ENCODE measurements around the gene CAMKMT. TPM values are rescaled to one million over a fixed set of nuclear protein-coding genes. Genes with fewer than 3 reads are reported as not detected.

The CAMKMT gene
- total RNA-seq = 10 to 100 TPM; 12.9 to 13.3 TPM

DNA sequence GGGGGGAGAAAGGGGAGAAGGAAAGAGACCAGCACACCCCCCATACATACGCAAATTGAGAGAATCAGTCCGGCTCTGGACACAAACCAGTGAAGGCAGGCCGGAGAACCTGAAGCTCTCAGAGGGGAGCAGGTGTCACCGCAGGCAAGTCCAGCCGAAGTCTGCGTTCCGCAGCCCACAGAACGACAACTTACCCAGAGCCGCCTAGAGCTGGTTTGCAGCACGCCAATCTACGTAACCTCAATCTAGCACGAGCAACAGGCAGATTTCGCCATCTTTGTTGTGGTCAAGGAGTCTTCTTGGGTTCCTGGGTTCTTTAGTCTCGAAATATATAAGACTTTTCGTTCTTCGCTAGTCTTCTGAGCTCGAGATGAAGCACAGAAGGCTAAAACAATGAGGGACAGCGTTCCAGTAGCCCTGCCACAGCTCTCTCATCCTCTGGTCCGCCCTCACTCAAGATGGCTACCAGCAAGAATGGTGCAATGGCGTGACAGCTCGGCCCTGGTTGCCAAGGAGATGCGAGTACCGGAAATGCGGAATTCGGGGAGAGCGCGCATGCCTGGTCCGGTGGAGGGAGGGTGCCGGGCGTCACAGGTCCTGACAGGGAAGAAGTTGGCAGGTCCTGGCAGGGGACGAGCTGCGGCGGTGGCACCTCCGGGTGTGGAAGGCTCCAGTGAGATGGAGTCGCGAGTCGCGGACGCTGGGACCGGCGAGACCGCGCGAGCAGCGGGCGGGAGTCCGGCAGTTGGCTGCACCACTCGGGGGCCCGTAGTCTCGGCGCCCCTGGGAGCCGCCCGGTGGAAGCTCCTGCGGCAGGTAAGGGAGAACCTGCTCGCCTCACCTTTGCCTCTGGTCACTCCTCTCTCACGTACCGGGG lies at the start of gene CAMKMT, which contains the start of gene PREPL:
Gene CAMKMT (plus strand): TSS at position 618 of the 877 bp plus-strand sequence.
Gene PREPL (minus strand): TSS at position 165 of the 877 bp plus-strand sequence. CDS start 15,152 bp downstream, outside the sequence.
- Mint-ChIP-seq H3K4me1 (peaks cover 29% of the 10 kb centered on the region), H3K9me3 (no peaks in the 10 kb centered on the region)
- peak; percentile 90 for ATAC-seq (ENCODE audit: low read depth)

DNA sequence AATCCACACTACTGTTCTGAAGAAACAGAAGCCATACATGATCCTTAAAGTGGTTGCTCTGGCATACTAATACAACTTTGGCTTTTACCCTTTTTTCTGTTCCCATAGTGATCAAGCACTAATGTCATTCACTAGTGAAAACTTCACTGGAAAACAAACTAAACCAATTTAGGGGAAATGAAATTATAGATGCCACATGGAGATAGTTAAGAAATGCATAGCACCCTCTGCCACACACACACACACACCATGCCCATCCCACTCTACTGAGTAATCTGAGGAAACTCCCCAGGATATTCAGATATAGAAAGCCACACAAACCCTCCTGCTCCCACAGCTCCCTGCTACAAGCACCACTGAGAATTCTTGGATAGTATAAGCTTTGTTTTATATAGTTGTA lies 47.4 kb upstream of the CAMKMT start:
- H3K9me3 Mint-ChIP-seq = peaks cover 16% of the 10 kb centered on the region
- no peaks in the 10 kb centered on the region for H3K4me1 Mint-ChIP-seq
- DNase-seq = no peak
- H3K27me3 Mint-ChIP-seq = no peaks in the 10 kb centered on the region
- H3K36me3 Mint-ChIP-seq = peaks cover 51% of the 10 kb centered on the region
- ATAC-seq (ENCODE audit: low read depth) = no peak
- no peak overlapping the region for H3K4me3 Mint-ChIP-seq
- H3K27ac Mint-ChIP-seq = no peak overlapping the region
- POLR2A ChIA-PET = no interaction called here

More for the DNA sequence above, at the start of gene CAMKMT, which contains the start of gene PREPL:
- POLR2A ChIA-PET = interaction anchor here (0.5 to 3.1 kb wide), 10 partner anchors 11 to 1878 kb away, joined by 3 to 31 read pairs (median 4); partner anchors contain the start of genes LRPPRC, PPM1B and THADA
- peak; percentile 95 for DNase-seq
- peak within 1 kb of the TSS; percentile 94 for H3K4me3 Mint-ChIP-seq
- no peaks in the 10 kb centered on the region for H3K27me3 Mint-ChIP-seq
- peaks cover 9% of the 10 kb centered on the region for H3K36me3 Mint-ChIP-seq
- peak within 1 kb of the TSS; percentile 94 for H3K27ac Mint-ChIP-seq

DNA sequence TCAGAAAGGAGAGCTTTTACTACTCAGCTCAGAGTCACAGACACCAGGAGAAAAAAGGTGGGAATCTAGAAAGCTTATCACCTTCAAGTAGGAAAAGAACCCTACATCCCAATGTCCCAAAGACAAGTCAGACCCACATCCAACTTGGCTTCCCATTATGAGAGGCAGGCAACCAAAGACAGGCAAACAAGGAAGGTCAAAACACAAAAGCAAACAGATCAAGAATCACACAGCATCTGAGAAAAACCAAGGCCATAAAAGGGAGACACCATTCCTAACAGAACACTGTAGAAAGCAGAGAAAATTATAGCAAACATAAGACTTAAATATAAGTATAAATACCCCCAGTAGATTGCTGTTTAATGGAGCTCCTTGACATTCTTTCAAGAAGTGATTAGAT lies 45.8 kb upstream of the CAMKMT start:
- ATAC-seq (ENCODE audit: low read depth) (no peak), DNase-seq (no peak)
- Mint-ChIP-seq H3K27me3 (no peaks in the 10 kb centered on the region), H3K9me3 (peaks cover 11% of the 10 kb centered on the region), H3K4me1 (no peaks in the 10 kb centered on the region), H3K4me3 (no peak overlapping the region), H3K36me3 (peaks cover 49% of the 10 kb centered on the region), H3K27ac (no peak overlapping the region)
- POLR2A ChIA-PET = no interaction called here

DNA sequence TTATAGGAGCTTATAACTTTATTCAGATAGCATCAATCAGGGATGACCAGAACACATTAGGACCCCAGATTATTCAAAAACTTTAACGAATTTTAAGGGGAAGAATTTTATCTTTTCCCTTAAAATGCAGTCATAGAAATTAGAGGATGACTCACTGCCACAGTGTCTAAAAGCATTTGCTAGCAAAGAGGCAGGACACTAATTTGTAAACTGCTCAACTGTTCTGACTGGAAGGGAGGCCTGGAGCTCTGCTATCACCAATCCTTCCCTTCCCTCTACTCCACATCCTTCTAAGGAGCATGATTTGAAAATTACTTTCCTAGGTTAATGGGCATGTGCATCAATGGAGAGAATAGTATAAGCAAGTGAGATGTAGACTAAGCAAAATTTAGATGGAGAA lies 40.9 kb upstream of the CAMKMT start:
- DNase-seq (no peak), ATAC-seq (ENCODE audit: low read depth) (no peak)
- H3K9me3 Mint-ChIP-seq = no peaks in the 10 kb centered on the region
- H3K27ac Mint-ChIP-seq = no peak overlapping the region
- POLR2A ChIA-PET = no interaction called here
- H3K27me3 Mint-ChIP-seq = no peaks in the 10 kb centered on the region
- peaks cover 2% of the 10 kb centered on the region for H3K4me1 Mint-ChIP-seq
- H3K4me3 Mint-ChIP-seq = no peak overlapping the region
- H3K36me3 Mint-ChIP-seq = peaks cover 22% of the 10 kb centered on the region

DNA sequence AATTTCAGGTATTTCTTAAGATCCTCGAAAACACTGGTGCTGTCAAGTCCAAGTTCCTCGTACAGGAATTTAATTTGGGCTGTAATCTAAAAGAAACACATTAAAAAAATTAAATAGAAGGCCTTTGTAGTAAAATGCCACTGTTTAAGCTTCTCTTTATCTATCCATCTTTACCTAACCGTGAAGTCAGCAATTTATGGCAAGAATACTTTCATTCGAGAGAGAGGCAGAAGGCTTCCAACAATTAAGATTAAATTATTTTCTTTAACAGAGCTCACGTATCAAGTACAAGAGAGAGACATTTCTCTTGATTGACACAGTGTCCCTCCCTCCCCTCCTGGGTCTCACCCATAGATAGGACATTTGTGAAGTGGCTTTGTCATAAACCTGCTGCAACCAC lies 40.4 kb upstream of the CAMKMT start:
- Mint-ChIP-seq H3K27ac (no peak overlapping the region), H3K4me1 (peaks cover 2% of the 10 kb centered on the region), H3K27me3 (no peaks in the 10 kb centered on the region), H3K9me3 (no peaks in the 10 kb centered on the region), H3K36me3 (peaks cover 19% of the 10 kb centered on the region), H3K4me3 (no peak overlapping the region)
- POLR2A ChIA-PET = no interaction called here
- no peak for ATAC-seq (ENCODE audit: low read depth)
- no peak for DNase-seq

DNA sequence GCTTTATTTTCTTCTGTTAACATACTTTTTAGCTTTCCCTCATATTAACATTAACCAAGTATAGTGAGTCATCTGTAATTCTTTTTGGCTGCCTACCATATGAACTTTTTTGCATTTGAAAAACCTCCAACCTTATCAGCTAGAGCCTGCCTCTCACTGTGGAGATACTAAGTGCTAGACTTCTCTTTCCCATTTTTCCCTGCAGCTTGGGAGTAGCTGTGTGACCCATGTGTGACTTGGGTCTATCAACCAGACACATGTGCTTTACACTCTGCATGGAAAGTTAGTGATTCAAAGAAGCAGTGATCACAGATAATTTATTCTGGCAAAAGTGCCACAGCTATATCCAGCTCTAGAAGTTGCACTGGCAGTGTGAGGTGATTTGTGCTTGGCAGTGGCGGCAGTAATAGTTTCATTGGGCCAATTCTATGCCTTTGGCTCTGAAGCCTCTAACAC lies 36.7 kb upstream of the CAMKMT start:
- H3K36me3 Mint-ChIP-seq = peaks cover 22% of the 10 kb centered on the region
- peaks cover 2% of the 10 kb centered on the region for H3K4me1 Mint-ChIP-seq
- no peaks in the 10 kb centered on the region for H3K27me3 Mint-ChIP-seq
- no peak overlapping the region for H3K4me3 Mint-ChIP-seq
- DNase-seq (no peak), ATAC-seq (ENCODE audit: low read depth) (no peak)
- POLR2A ChIA-PET = no interaction called here
- no peaks in the 10 kb centered on the region for H3K9me3 Mint-ChIP-seq
- H3K27ac Mint-ChIP-seq = no peak overlapping the region

DNA sequence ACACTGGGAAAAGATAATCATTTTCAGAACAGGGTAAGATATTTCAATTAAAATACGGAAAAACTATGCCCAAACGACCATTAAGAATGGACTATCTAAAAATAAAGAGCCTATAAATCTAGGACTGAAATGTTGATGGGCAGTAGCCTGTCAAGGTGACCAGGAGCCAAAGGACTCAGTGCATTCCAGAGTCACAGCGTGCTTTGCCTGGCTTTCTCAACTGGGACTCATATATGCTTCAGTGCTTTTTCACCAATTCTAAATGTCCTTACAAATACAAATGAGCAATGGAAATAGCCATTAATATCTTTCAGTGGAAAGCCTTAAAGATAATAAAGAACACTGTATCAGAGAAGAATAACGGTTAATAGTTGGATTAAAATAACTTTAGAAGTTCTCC lies 35.9 kb upstream of the CAMKMT start:
- no peak overlapping the region for H3K27ac Mint-ChIP-seq
- POLR2A ChIA-PET = no interaction called here
- no peaks in the 10 kb centered on the region for H3K27me3 Mint-ChIP-seq
- H3K4me1 Mint-ChIP-seq = peaks cover 2% of the 10 kb centered on the region
- DNase-seq = no peak
- no peak for ATAC-seq (ENCODE audit: low read depth)
- H3K36me3 Mint-ChIP-seq = peaks cover 24% of the 10 kb centered on the region
- no peak overlapping the region for H3K4me3 Mint-ChIP-seq
- H3K9me3 Mint-ChIP-seq = no peaks in the 10 kb centered on the region

DNA sequence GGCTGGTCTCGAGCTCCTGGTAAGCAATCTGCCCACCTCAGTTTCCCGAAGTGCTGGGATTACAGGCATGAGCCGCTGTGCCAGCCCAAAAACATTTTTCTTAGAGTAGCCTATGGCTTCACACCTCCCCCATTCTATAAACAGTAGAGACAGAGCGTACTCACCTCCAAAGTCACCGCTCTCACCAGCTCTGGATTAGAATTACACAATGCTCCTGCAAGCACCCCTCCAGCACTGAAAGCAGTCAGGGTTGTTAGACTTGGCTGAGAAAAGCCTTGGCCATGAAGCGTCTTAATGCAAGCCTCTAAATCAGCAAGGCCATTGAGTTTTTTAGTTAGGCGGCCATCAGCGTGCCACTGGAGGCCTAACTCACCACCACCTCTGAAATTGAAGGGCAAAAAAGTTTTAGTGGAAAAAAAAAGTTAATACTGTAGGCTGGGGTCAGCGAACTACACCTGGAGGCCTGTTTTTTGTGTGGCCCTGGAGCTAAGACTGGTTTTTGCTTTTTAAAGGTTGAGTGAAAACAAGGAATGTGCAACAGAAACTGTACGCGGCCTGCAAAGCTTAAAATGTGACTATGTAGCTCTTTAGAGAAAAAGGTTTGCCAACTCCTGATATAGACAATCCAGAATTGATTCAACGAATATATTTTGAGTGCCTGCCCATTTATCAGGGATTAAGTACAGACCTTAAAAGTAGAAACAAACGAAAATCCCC lies 35.0 kb upstream of the CAMKMT start:
- POLR2A ChIA-PET = no interaction called here
- Mint-ChIP-seq H3K27me3 (no peaks in the 10 kb centered on the region), H3K4me1 (peaks cover 2% of the 10 kb centered on the region), H3K9me3 (no peaks in the 10 kb centered on the region), H3K27ac (no peak overlapping the region), H3K36me3 (peaks cover 31% of the 10 kb centered on the region), H3K4me3 (no peak overlapping the region)
- DNase-seq = no peak
- no peak for ATAC-seq (ENCODE audit: low read depth)

DNA sequence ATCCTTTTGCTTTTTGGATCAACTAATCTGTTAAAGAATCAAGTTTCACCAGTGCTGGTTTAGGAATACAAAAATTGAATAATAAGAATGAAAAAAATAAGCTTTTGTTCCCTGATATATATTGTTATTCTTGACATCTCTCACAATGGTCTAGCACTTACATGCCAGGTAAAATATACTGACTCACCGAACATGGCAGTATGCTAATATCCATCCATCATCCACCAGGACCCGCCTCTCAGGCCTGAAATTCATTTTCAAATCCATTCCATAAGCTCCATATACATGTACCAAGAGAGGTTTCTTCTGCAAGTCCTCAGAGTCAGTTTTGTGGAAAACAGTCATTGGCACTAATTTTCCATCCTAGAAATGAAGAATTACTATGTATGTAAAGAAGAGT lies 33.0 kb upstream of the CAMKMT start:
- Mint-ChIP-seq H3K27me3 (no peaks in the 10 kb centered on the region), H3K9me3 (no peaks in the 10 kb centered on the region), H3K36me3 (peaks cover 32% of the 10 kb centered on the region), H3K27ac (no peak overlapping the region), H3K4me3 (no peak overlapping the region), H3K4me1 (peaks cover 2% of the 10 kb centered on the region)
- no peak for DNase-seq
- ATAC-seq (ENCODE audit: low read depth) = no peak
- POLR2A ChIA-PET = no interaction called here

DNA sequence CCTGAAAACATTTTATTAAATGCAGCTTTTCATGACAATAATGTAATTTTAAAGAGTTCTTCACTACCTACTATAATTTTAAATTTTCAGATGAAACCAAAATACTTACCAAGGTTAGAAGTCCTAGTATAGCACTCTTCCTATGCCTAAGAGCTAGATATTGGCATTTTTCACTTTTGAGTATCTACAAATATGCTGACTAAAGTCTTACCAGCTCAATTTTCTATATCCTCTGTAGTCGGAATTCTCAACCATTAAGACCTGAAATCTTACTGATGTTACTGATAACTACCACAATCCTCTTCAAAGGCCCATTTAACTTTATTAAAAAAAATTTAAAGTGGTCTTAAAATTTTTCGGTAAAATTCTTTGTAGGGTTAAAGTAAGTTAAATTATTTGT lies 32.4 kb upstream of the CAMKMT start:
- ATAC-seq (ENCODE audit: low read depth) (no peak), DNase-seq (no peak)
- H3K4me1 Mint-ChIP-seq = peaks cover 2% of the 10 kb centered on the region
- H3K4me3 Mint-ChIP-seq = no peak overlapping the region
- H3K27ac Mint-ChIP-seq = no peak overlapping the region
- H3K9me3 Mint-ChIP-seq = no peaks in the 10 kb centered on the region
- no peaks in the 10 kb centered on the region for H3K27me3 Mint-ChIP-seq
- peaks cover 32% of the 10 kb centered on the region for H3K36me3 Mint-ChIP-seq
- POLR2A ChIA-PET = no interaction called here

DNA sequence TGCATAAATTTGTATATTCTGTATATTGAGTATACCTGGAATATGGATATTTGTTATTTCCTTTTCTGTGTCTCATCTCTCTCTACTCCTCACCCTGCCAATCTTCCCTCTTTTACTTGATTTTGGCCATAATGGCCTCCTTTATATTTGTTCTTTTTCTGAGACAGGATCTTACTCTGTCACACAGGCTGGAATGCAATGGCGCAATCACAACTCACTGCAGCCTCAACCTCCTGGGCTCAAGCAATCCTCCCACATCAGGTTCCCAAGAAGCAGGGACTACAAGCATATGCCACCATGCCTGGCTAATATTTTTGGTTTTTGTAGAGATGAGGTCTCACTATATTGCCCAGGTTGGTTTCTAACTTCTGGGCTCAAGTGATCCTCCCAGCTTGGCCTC lies 30.9 kb upstream of the CAMKMT start:
- ATAC-seq (ENCODE audit: low read depth) (no peak), DNase-seq (no peak)
- Mint-ChIP-seq H3K27ac (peak overlapping the region; percentile 9), H3K9me3 (no peaks in the 10 kb centered on the region), H3K27me3 (no peaks in the 10 kb centered on the region), H3K4me3 (no peak overlapping the region), H3K36me3 (peaks cover 31% of the 10 kb centered on the region), H3K4me1 (no peaks in the 10 kb centered on the region)
- POLR2A ChIA-PET = no interaction called here

DNA sequence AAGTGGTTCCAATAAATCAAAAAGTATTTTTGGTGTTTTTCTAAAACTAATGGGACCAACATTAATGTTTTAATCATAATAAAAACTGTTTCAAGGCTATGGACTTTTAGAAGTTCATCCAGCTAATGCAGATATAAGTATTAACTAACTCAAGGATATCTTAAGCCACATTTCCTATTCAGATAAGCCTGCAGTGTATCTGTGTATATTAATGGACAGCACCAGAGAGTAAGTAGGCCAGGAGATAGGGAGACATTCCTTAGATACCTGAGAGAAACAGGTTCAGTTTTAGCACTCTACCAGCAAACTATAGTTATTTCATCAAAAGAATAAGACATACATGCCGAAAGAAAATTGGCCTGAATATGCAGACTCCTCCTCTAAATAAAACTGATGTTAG lies 27.8 kb upstream of the CAMKMT start:
- Mint-ChIP-seq H3K27ac (no peak overlapping the region), H3K4me3 (no peak overlapping the region), H3K27me3 (no peaks in the 10 kb centered on the region), H3K36me3 (peaks cover 46% of the 10 kb centered on the region), H3K4me1 (no peaks in the 10 kb centered on the region), H3K9me3 (no peaks in the 10 kb centered on the region)
- no peak for DNase-seq
- POLR2A ChIA-PET = no interaction called here
- no peak for ATAC-seq (ENCODE audit: low read depth)

DNA sequence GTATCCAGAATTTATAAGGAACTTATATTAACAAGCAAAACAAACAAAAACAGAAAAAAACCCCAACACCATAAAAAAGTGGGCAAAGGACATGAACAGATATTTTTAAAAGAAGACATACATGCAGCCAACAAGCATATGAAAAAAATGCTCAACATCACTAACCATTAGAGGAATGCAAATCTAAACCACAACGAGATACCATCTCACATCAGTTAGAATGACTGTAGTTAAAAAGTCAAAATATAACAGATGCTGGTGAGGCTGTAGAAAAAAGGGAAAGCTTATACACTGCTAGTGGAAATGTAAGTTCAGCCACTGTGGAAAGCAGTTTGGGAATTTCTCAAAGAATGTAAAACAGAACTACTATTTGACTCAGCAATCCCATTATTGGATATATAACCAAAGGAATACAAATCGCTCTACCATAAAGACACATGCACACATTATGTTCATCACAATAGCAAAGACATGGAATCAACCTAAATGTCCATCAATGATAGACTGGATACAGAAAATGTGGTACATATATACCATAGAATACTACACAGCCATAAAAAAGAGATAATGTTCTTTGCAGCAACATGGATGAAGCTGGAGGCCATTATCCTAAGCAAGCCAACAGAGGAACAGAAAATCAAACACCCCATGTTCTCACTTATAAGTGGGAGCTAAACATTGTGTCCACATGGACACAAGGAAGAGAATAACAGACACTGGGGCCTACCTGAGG lies 25.8 kb upstream of the CAMKMT start:
- Mint-ChIP-seq H3K27ac (no peak overlapping the region), H3K4me1 (no peaks in the 10 kb centered on the region), H3K4me3 (no peak overlapping the region), H3K9me3 (no peaks in the 10 kb centered on the region), H3K36me3 (peaks cover 48% of the 10 kb centered on the region), H3K27me3 (no peaks in the 10 kb centered on the region)
- no peak for ATAC-seq (ENCODE audit: low read depth)
- POLR2A ChIA-PET = no interaction called here
- DNase-seq = no peak

All from activated naive CD8-positive, alpha-beta T cell treated with anti-CD3 and anti-CD28 coated beads, Interleukin-2, amount 10 ng/mL, durations not matched to agents 7 days and 5 days (primary cell).